ENCODE measurements around the gene ALK. TPM values are rescaled to one million over a fixed set of nuclear protein-coding genes. Genes with fewer than 3 reads are reported as not detected.
A peak's percentile ranks its signal among the peaks of the same experiment; 100 is the strongest.

Gene ALK
- total RNA-seq, 1 donor from 2014 or later = 9.6 TPM

DNA sequence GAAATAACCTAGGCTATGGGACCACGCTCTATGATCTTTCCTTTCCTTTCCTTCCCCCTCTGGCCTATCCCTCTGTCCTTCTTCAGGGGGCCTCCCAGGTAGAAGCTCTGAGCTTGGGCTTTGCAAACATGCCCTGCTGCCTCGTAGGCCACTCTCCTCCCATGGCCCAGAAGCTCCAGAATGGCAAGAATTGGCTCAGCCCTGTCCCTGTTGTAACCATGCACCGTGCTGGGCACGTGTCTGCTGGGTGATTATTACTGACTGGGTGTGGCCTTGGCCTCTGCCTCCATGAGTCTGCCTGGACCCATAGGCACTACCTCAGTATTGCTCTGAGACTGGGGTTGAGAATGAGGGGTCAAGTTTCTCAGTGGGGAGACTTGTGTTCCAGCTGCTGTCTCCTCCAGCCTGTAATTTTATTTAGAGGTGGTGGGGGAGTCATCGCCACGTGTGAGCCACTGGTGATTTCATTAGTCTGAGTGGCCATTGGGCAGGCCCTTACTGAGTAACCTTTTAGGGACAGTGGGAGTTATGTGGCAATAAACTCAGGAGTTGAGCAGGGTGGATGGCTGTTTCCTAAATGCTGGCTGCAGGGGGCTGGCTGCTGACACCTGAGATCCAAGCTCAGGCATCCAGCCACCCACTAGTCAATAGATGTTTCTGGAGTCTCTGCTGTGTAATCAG is 648.2 kb downstream of the ALK start:
- TF ChIP-seq, protein P1, sequence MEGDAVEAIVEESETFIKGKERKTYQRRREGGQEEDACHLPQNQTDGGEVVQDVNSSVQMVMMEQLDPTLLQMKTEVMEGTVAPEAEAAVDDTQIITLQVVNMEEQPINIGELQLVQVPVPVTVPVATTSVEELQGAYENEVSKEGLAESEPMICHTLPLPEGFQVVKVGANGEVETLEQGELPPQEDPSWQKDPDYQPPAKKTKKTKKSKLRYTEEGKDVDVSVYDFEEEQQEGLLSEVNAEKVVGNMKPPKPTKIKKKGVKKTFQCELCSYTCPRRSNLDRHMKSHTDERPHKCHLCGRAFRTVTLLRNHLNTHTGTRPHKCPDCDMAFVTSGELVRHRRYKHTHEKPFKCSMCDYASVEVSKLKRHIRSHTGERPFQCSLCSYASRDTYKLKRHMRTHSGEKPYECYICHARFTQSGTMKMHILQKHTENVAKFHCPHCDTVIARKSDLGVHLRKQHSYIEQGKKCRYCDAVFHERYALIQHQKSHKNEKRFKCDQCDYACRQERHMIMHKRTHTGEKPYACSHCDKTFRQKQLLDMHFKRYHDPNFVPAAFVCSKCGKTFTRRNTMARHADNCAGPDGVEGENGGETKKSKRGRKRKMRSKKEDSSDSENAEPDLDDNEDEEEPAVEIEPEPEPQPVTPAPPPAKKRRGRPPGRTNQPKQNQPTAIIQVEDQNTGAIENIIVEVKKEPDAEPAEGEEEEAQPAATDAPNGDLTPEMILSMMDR (IDR thresholded peaks at IDR 0.05; ENCODE audit: partially characterized antibody, unreplicated experiment) = no peak
- H3K4me1 Mint-ChIP-seq (ENCODE audit: low read depth, unreplicated experiment) = peaks cover 14% of the 10 kb centered on the region
- no peak overlapping the region for H3K27ac Mint-ChIP-seq (ENCODE audit: unreplicated experiment)
- no peaks in the 10 kb centered on the region for H3K36me3 Mint-ChIP-seq (ENCODE audit: unreplicated experiment)
- no peak for DNase-seq
- H3K9me3 Mint-ChIP-seq (ENCODE audit: unreplicated experiment) = peaks cover 4% of the 10 kb centered on the region
- peaks cover 10% of the 10 kb centered on the region for H3K27me3 Mint-ChIP-seq (ENCODE audit: unreplicated experiment)
- no peak overlapping the region for H3K4me3 Mint-ChIP-seq (ENCODE audit: unreplicated experiment)

DNA sequence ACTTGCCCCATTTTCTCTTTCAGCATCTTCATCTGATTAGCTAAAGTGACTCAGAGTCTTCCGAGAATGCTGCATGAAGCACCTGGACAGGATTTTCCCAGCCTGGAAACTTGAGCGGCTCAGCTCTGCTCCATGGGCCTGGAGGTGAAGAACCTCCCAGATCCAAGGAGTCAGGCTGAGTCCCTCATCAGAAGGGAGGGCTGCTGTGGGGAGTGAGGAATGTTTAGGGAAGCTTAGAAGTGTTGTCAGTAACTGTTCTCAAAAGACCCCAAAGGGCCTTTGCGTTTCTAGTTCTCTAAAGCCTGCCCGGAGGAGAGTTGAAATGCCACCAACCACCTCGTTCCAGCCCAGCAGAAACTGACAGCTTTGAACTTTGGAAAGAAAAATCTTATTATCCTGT is 649.1 kb downstream of the ALK start:
- peaks cover 14% of the 10 kb centered on the region for H3K4me1 Mint-ChIP-seq (ENCODE audit: low read depth, unreplicated experiment)
- H3K27ac Mint-ChIP-seq (ENCODE audit: unreplicated experiment) = no peak overlapping the region
- TF ChIP-seq, protein P1 (IDR thresholded peaks at IDR 0.05; ENCODE audit: partially characterized antibody, unreplicated experiment) = no peak
- DNase-seq = no peak
- H3K36me3 Mint-ChIP-seq (ENCODE audit: unreplicated experiment) = no peaks in the 10 kb centered on the region
- no peak overlapping the region for H3K4me3 Mint-ChIP-seq (ENCODE audit: unreplicated experiment)
- peaks cover 5% of the 10 kb centered on the region for H3K9me3 Mint-ChIP-seq (ENCODE audit: unreplicated experiment)
- peaks cover 6% of the 10 kb centered on the region for H3K27me3 Mint-ChIP-seq (ENCODE audit: unreplicated experiment)

DNA sequence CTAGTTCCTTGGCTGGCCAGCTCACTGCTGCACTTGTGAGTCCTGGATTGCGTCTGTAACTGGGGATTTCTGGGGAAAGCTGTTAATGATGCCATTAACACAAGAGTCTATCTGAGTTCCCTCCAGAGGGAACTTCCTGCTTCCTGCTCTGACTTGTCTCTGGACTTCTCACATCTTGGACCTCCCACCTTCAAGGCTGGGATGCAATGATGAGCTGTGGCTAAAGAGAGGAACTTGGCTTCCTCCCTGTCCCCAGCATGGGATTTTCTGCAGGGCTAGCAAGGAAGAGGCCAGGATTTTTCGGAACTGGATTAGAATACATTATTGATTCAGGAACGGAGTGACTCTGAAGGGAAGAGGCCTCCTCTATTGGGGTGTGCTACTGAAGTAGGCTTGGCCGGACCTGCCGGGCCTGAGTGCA is 650.7 kb downstream of the ALK start:
- no peak overlapping the region for H3K27ac Mint-ChIP-seq (ENCODE audit: unreplicated experiment)
- no peaks in the 10 kb centered on the region for H3K36me3 Mint-ChIP-seq (ENCODE audit: unreplicated experiment)
- H3K27me3 Mint-ChIP-seq (ENCODE audit: unreplicated experiment) = peaks cover 2% of the 10 kb centered on the region
- H3K4me1 Mint-ChIP-seq (ENCODE audit: low read depth, unreplicated experiment) = peaks cover 14% of the 10 kb centered on the region
- H3K4me3 Mint-ChIP-seq (ENCODE audit: unreplicated experiment) = no peak overlapping the region
- peaks cover 5% of the 10 kb centered on the region for H3K9me3 Mint-ChIP-seq (ENCODE audit: unreplicated experiment)
- DNase-seq = no peak
- TF ChIP-seq, protein P1 (IDR thresholded peaks at IDR 0.05; ENCODE audit: partially characterized antibody, unreplicated experiment) = no peak

DNA sequence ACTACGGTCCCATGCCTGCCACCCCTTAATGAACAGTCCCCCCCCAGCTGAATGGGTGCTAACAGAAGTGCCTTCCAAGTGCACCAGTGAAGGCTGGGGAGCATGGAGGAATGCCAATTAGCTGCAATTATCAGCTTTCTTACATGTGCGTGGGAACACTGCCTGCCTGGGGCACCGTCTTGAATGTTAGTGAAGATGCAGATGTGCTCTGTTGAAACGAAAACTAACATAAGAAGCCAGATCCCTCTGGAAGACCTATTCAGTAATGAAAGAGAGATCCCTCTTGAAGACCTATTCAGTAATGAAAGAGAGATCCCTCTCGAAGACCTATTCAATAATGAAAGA is 651.6 kb downstream of the ALK start:
- TF ChIP-seq, protein P1 (IDR thresholded peaks at IDR 0.05; ENCODE audit: partially characterized antibody, unreplicated experiment) = no peak
- Mint-ChIP-seq H3K9me3 (ENCODE audit: unreplicated experiment) (peaks cover 4% of the 10 kb centered on the region), H3K4me1 (ENCODE audit: low read depth, unreplicated experiment) (peaks cover 14% of the 10 kb centered on the region), H3K4me3 (ENCODE audit: unreplicated experiment) (no peak overlapping the region), H3K36me3 (ENCODE audit: unreplicated experiment) (no peaks in the 10 kb centered on the region), H3K27ac (ENCODE audit: unreplicated experiment) (peak overlapping the region; percentile 28), H3K27me3 (ENCODE audit: unreplicated experiment) (peaks cover 2% of the 10 kb centered on the region)
- no peak for DNase-seq

DNA sequence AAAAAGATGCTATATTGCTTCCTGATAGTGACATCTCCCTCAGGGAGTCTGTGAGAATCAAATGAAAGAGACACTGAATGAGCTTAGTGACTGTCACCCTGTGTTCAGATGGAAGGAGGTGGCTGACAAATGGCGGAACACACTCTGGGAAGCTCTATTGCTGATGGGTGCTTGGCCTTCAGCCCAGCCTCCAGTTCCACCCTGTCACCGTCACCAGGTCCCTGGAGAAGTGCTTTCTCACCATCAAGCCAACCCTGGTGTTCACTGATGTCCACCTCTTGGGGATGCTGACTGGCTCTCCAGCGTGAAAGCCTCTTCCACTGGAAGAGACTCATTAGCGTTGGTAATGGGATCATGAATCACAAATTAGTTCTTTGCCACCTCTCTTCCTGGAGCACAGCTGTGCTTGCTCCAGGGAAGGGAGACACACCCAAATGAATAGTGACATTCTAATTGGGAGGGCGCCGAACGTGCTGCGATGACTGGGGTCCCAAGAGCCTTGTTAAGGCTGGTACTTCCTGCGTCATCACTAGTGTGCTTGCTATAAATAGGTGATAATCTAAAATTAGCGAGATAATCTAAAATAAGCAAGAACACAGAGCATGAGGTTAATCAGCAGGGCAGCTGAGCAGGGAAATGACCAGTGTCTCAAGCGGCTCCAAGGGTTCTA is 652.2 kb downstream of the ALK start:
- Mint-ChIP-seq H3K4me3 (ENCODE audit: unreplicated experiment) (no peak overlapping the region), H3K27me3 (ENCODE audit: unreplicated experiment) (peaks cover 2% of the 10 kb centered on the region), H3K4me1 (ENCODE audit: low read depth, unreplicated experiment) (peaks cover 16% of the 10 kb centered on the region), H3K9me3 (ENCODE audit: unreplicated experiment) (peaks cover 4% of the 10 kb centered on the region), H3K27ac (ENCODE audit: unreplicated experiment) (peak overlapping the region; percentile 70), H3K36me3 (ENCODE audit: unreplicated experiment) (no peaks in the 10 kb centered on the region)
- peak; percentile 41 for DNase-seq
- TF ChIP-seq, protein P1 (IDR thresholded peaks at IDR 0.05; ENCODE audit: partially characterized antibody, unreplicated experiment) = no peak

Data from glutamatergic neuron (in vitro differentiated cells).